ENCODE results near the gene CR2. TPM values are rescaled to one million over a fixed set of nuclear protein-coding genes. Genes with fewer than 3 reads are reported as not detected.

The CR2 gene
- total RNA-seq, 1 donor from 2014 or later: 0.15 TPM

GRCh38 chr1:207417076-207417475 is 37.1 kb upstream of the CR2 start:
- Histone ChIP-seq H3K79me2 (ENCODE audit: low read depth) (no peaks in the 10 kb centered on the region), H3K27ac (no peak overlapping the region), H3K9me3 (ENCODE audit: low read depth) (no peaks in the 10 kb centered on the region), H3F3A (ENCODE audit: low read depth) (no peaks in the 10 kb centered on the region), H3K4me3 (no peak overlapping the region), H3K36me3 (no peaks in the 10 kb centered on the region), H3K9ac (no peak overlapping the region), H3K4me1 (no peaks in the 10 kb centered on the region), H3K27me3 (no peaks in the 10 kb centered on the region), H2AFZ (replicated peaks) (no peak overlapping the region), H3K4me2 (no peak overlapping the region), H4K20me1 (ENCODE audit: low read depth) (no peaks in the 10 kb centered on the region)
- Mint-ChIP-seq H3K4me3 (no peak overlapping the region), H3K36me3 (no peaks in the 10 kb centered on the region), H3K9me3 (peaks cover 5% of the 10 kb centered on the region), H3K4me1 (no peaks in the 10 kb centered on the region), H3K27me3 (ENCODE audit: insufficient read depth, low read depth) (peaks cover 2% of the 10 kb centered on the region), H3K27ac (no peak overlapping the region)
- DNase-seq (ENCODE audit: low spot score): no peak
- TF ChIP-seq EZH2phosphoT487 (IDR thresholded peaks at IDR 0.05): no peak
- no peak for TF ChIP-seq CTCF (IDR thresholded peaks at IDR 0.05)
- no peak for TF ChIP-seq EZH2 (IDR thresholded peaks at IDR 0.05)

- TF ChIP-seq EZH2 (IDR thresholded peaks at IDR 0.05) (no peak), EZH2phosphoT487 (IDR thresholded peaks at IDR 0.05) (no peak), CTCF (IDR thresholded peaks at IDR 0.05) (no peak)
- Histone ChIP-seq H3K27me3 (no peaks in the 10 kb centered on the region), H3K9ac (no peak overlapping the region), H2AFZ (replicated peaks) (no peak overlapping the region), H3K4me3 (no peak overlapping the region), H3K9me3 (ENCODE audit: low read depth) (no peaks in the 10 kb centered on the region), H3F3A (ENCODE audit: low read depth) (no peaks in the 10 kb centered on the region), H3K36me3 (no peaks in the 10 kb centered on the region), H3K4me2 (no peak overlapping the region), H3K4me1 (no peaks in the 10 kb centered on the region), H3K79me2 (ENCODE audit: low read depth) (no peaks in the 10 kb centered on the region), H4K20me1 (ENCODE audit: low read depth) (no peaks in the 10 kb centered on the region), H3K27ac (no peak overlapping the region)
- H3K4me1 Mint-ChIP-seq: no peaks in the 10 kb centered on the region
- no peak overlapping the region for H3K27ac Mint-ChIP-seq
- H3K36me3 Mint-ChIP-seq: no peaks in the 10 kb centered on the region
- H3K4me3 Mint-ChIP-seq: no peak overlapping the region
- peaks cover 4% of the 10 kb centered on the region for H3K27me3 Mint-ChIP-seq (ENCODE audit: insufficient read depth, low read depth)
- no peak for DNase-seq (ENCODE audit: low spot score)
- peaks cover 5% of the 10 kb centered on the region for H3K9me3 Mint-ChIP-seq
Observed at GRCh38 chr1:207418351-207418750, 35.8 kb upstream of the CR2 start.

GRCh38 chr1:207420109-207420508 is 34.0 kb upstream of the CR2 start:
- Mint-ChIP-seq H3K36me3 (no peaks in the 10 kb centered on the region), H3K4me3 (no peak overlapping the region), H3K27me3 (ENCODE audit: insufficient read depth, low read depth) (peaks cover 7% of the 10 kb centered on the region), H3K9me3 (peaks cover 6% of the 10 kb centered on the region), H3K27ac (no peak overlapping the region), H3K4me1 (no peaks in the 10 kb centered on the region)
- Histone ChIP-seq H3K9ac (no peak overlapping the region), H3K79me2 (ENCODE audit: low read depth) (no peaks in the 10 kb centered on the region), H3K36me3 (no peaks in the 10 kb centered on the region), H4K20me1 (ENCODE audit: low read depth) (no peaks in the 10 kb centered on the region), H3K27ac (no peak overlapping the region), H3K4me3 (no peak overlapping the region), H2AFZ (replicated peaks) (no peak overlapping the region), H3K9me3 (ENCODE audit: low read depth) (no peaks in the 10 kb centered on the region), H3K4me2 (no peak overlapping the region), H3F3A (ENCODE audit: low read depth) (no peaks in the 10 kb centered on the region), H3K27me3 (peaks cover 7% of the 10 kb centered on the region), H3K4me1 (no peaks in the 10 kb centered on the region)
- no peak for TF ChIP-seq EZH2 (IDR thresholded peaks at IDR 0.05)
- no peak for TF ChIP-seq CTCF (IDR thresholded peaks at IDR 0.05)
- TF ChIP-seq EZH2phosphoT487 (IDR thresholded peaks at IDR 0.05): no peak
- DNase-seq (ENCODE audit: low spot score): no peak
